T-helper 2 cell treated with Interferon-gamma antibody and Interleukin-4, amounts not matched to agents 100 ng/mL and 5 ng/mL, for 36 hours (primary cell): ENCODE data around the gene SLC25A13. TPM values are rescaled to one million over a fixed set of nuclear protein-coding genes. Genes with fewer than 3 reads are reported as not detected.

Experiments used
- intact Hi-C: fragments of 100-400 bp; cut with micrococcal nuclease; formaldehyde crosslinking; loops from one replicate; pipeline ENCODE4 v1.15.1; 2023
- total RNA-seq: library from RNA; stranded (reverse); gene quantifications from 2 replicates; pipeline ENCODE4 v1.2.3, GENCODE V29; 2022

The SLC25A13 gene
- total RNA-seq, 1 donor from 2014 or later, result 15.8 TPM

GRCh38 chr7:96244992-96245292, 77.0 kb downstream of the SLC25A13 start:
- intact Hi-C loops, result no loop called here

- intact Hi-C loops, result no loop called here
Observed at GRCh38 chr7:96244244-96244991, 77.5 kb downstream of the SLC25A13 start.

GRCh38 chr7:96243241-96243640, 78.7 kb downstream of the SLC25A13 start:
- intact Hi-C loops, result no loop called here

- intact Hi-C loops, result no loop called here
Observed at GRCh38 chr7:96241855-96242254, 80.0 kb downstream of the SLC25A13 start.

GRCh38 chr7:96238976-96239766, 82.7 kb downstream of the SLC25A13 start:
- intact Hi-C loops, result no loop called here

GRCh38 chr7:96238474-96238873, 83.4 kb downstream of the SLC25A13 start:
- intact Hi-C loops, result no loop called here

- intact Hi-C loops, result no loop called here
Observed at GRCh38 chr7:96237040-96237439, 84.9 kb downstream of the SLC25A13 start.

- intact Hi-C loops, result no loop called here
Observed at GRCh38 chr7:96236198-96237039, 85.5 kb downstream of the SLC25A13 start.

- intact Hi-C loops, result no loop called here
Observed at GRCh38 chr7:96235281-96235680, 86.6 kb downstream of the SLC25A13 start.

- intact Hi-C loops, result no loop called here
Observed at GRCh38 chr7:96233528-96234154, 88.3 kb downstream of the SLC25A13 start.

GRCh38 chr7:96233084-96233483, 88.8 kb downstream of the SLC25A13 start:
- intact Hi-C loops, result no loop called here

GRCh38 chr7:96228760-96229159, 93.1 kb downstream of the SLC25A13 start:
- intact Hi-C loops, result no loop called here

- intact Hi-C loops, result no loop called here
Observed at GRCh38 chr7:96225251-96225650, 96.6 kb downstream of the SLC25A13 start.

- intact Hi-C loops, result no loop called here
Observed at GRCh38 chr7:96224685-96225084, 97.2 kb downstream of the SLC25A13 start.

GRCh38 chr7:96224073-96224472, 97.8 kb downstream of the SLC25A13 start:
- intact Hi-C loops, result no loop called here

GRCh38 chr7:96221888-96222287, 100.0 kb downstream of the SLC25A13 start:
- intact Hi-C loops, result no loop called here

GRCh38 chr7:96219378-96220130, 102.3 kb downstream of the SLC25A13 start:
- intact Hi-C loops, result no loop called here

GRCh38 chr7:96218664-96219243, 103.1 kb downstream of the SLC25A13 start:
- intact Hi-C loops, result no loop called here

GRCh38 chr7:96217147-96217546, 104.8 kb downstream of the SLC25A13 start:
- intact Hi-C loops, result no loop called here

GRCh38 chr7:96216373-96216772, 105.5 kb downstream of the SLC25A13 start:
- intact Hi-C loops, result no loop called here
